ENCODE measurements around the gene TBX1. TPM values are rescaled to one million over a fixed set of nuclear protein-coding genes. Genes with fewer than 3 reads are reported as not detected.

The TBX1 gene
- total RNA-seq, 5 donors from 2014 or later (not counting 1 experiment from before 2014, with no cell fraction given), result 0.20 TPM; not detected in 4

GRCh38 chr22:19728271-19728670, 32.3 kb upstream of the TBX1 start:
- H3K4me3 Mint-ChIP-seq, result peak overlapping the region in 1 of 3 donors; percentile 37
- ATAC-seq (replicated peaks in 1 of 4), result no peak
- H3K36me3 Mint-ChIP-seq, result no peaks in the 10 kb centered on the region
- WGBS (ENCODE audit: insufficient coverage), result 73% methylated on average over 6 of the region's 6 CpGs
- DNase-seq, result no peak
- H3K27ac ChIP-seq (ENCODE audit: low read length), result no peak overlapping the region
- CTCF ChIA-PET, result no interaction called here
- H3K4me1 ChIP-seq (ENCODE audit: control insufficient read depth in 1 of 2, extremely low read depth in 1 of 2, insufficient read depth in 2 of 2, low read length in 2 of 2), result peaks cover 0 to 20% of the 10 kb centered on the region in 2 experiments
- peaks cover 6 to 15% (median 11%) of the 10 kb centered on the region in 3 donors for H3K4me1 Mint-ChIP-seq
- H3K27me3 Mint-ChIP-seq, result peaks cover 10 to 22% of the 10 kb centered on the region in 2 donors
- H3K9me3 ChIP-seq, result no peaks in the 10 kb centered on the region
- H3K4me3 ChIP-seq (ENCODE audit: control insufficient read depth in 1 of 2, extremely low read depth in 1 of 2, low read length in 1 of 2), result no peak overlapping the region
- H3K27me3 ChIP-seq (replicated peaks in 1 of 2; ENCODE audit: control insufficient read depth in 2 of 2, extremely low read depth in 1 of 2, insufficient read depth in 2 of 2, low read length in 1 of 2), result peaks cover 0 to 49% of the 10 kb centered on the region in 2 experiments
- no peaks in the 10 kb centered on the region for H3K9me3 Mint-ChIP-seq
- POLR2A ChIA-PET, result no interaction called here
- H3K27ac Mint-ChIP-seq, result no peak overlapping the region
- no peaks in the 10 kb centered on the region for H3K36me3 ChIP-seq (ENCODE audit: control insufficient read depth in 2 of 2, extremely low read depth in 1 of 2, insufficient read depth in 1 of 2, low read length in 1 of 2)

- Mint-ChIP-seq H3K27ac (no peak overlapping the region), H3K9me3 (no peaks in the 10 kb centered on the region), H3K4me3 (peak overlapping the region in 1 of 3 donors; percentile 37), H3K27me3 (peaks cover 10 to 18% of the 10 kb centered on the region in 2 donors), H3K4me1 (peaks cover 6 to 15% (median 9%) of the 10 kb centered on the region in 3 donors), H3K36me3 (no peaks in the 10 kb centered on the region)
- DNase-seq (no peak), ATAC-seq (replicated peaks in 1 of 4) (no peak)
- H3K9me3 ChIP-seq, result no peaks in the 10 kb centered on the region
- no peak overlapping the region for H3K4me3 ChIP-seq (ENCODE audit: control insufficient read depth in 1 of 2, extremely low read depth in 1 of 2, low read length in 1 of 2)
- peaks cover 0 to 16% of the 10 kb centered on the region in 2 experiments for H3K4me1 ChIP-seq (ENCODE audit: control insufficient read depth in 1 of 2, extremely low read depth in 1 of 2, insufficient read depth in 2 of 2, low read length in 2 of 2)
- CTCF ChIA-PET, result no interaction called here
- H3K27me3 ChIP-seq (replicated peaks in 1 of 2; ENCODE audit: control insufficient read depth in 2 of 2, extremely low read depth in 1 of 2, insufficient read depth in 2 of 2, low read length in 1 of 2), result peaks cover 0 to 46% of the 10 kb centered on the region in 2 experiments
- POLR2A ChIA-PET, result no interaction called here
- H3K36me3 ChIP-seq (ENCODE audit: control insufficient read depth in 2 of 2, extremely low read depth in 1 of 2, insufficient read depth in 1 of 2, low read length in 1 of 2), result no peaks in the 10 kb centered on the region
- WGBS (ENCODE audit: insufficient coverage), result 37% methylated on average over 6 of the region's 10 CpGs
- H3K27ac ChIP-seq (ENCODE audit: low read length), result no peak overlapping the region
Observed at GRCh38 chr22:19728836-19729235, 31.7 kb upstream of the TBX1 start.

- H3K36me3 Mint-ChIP-seq, result no peaks in the 10 kb centered on the region
- DNase-seq, result no peak
- no peak for ATAC-seq (replicated peaks in 1 of 4)
- no peak overlapping the region for H3K27ac Mint-ChIP-seq
- H3K4me1 Mint-ChIP-seq, result peaks cover 5 to 15% (median 8%) of the 10 kb centered on the region in 3 donors
- no peaks in the 10 kb centered on the region for H3K36me3 ChIP-seq (ENCODE audit: control insufficient read depth in 2 of 2, extremely low read depth in 1 of 2, insufficient read depth in 1 of 2, low read length in 1 of 2)
- 74% methylated on average over 2 of the region's 9 CpGs for WGBS (ENCODE audit: insufficient coverage)
- no peaks in the 10 kb centered on the region for H3K9me3 ChIP-seq
- no peak overlapping the region for H3K27ac ChIP-seq (ENCODE audit: low read length)
- CTCF ChIA-PET, result interaction anchor here in 1 of 2 donors (1.8 kb wide), 1 partner anchor 181 kb away, joined by 20 read pairs; no protein-coding TSS in a partner anchor
- POLR2A ChIA-PET, result no interaction called here
- peaks cover 0 to 13% of the 10 kb centered on the region in 2 experiments for H3K4me1 ChIP-seq (ENCODE audit: control insufficient read depth in 1 of 2, extremely low read depth in 1 of 2, insufficient read depth in 2 of 2, low read length in 2 of 2)
- H3K4me3 Mint-ChIP-seq, result no peak overlapping the region
- peaks cover 0 to 46% of the 10 kb centered on the region in 2 experiments for H3K27me3 ChIP-seq (replicated peaks in 1 of 2; ENCODE audit: control insufficient read depth in 2 of 2, extremely low read depth in 1 of 2, insufficient read depth in 2 of 2, low read length in 1 of 2)
- H3K9me3 Mint-ChIP-seq, result no peaks in the 10 kb centered on the region
- H3K4me3 ChIP-seq (ENCODE audit: control insufficient read depth in 1 of 2, extremely low read depth in 1 of 2, low read length in 1 of 2), result no peak overlapping the region
- peaks cover 10 to 17% of the 10 kb centered on the region in 2 donors for H3K27me3 Mint-ChIP-seq
Observed at GRCh38 chr22:19729507-19729906, 31.1 kb upstream of the TBX1 start.

GRCh38 chr22:19730198-19730597, 30.4 kb upstream of the TBX1 start:
- CTCF ChIA-PET, result interaction anchor here (0.6 to 1.8 kb wide), 10 partner anchors 19 to 587 kb away, joined by 3 to 20 read pairs (median 3); no protein-coding TSS in a partner anchor

GRCh38 chr22:19730655-19731360, 29.8 kb upstream of the TBX1 start:
- no peaks in the 10 kb centered on the region for H3K9me3 ChIP-seq
- H3K4me3 ChIP-seq (ENCODE audit: control insufficient read depth in 1 of 2, extremely low read depth in 1 of 2, low read length in 1 of 2), result peak overlapping the region; percentile 35 to 41
- peak; percentile 52 to 89 (median 81) for DNase-seq
- Mint-ChIP-seq H3K4me1 (peaks cover 2 to 6% (median 3%) of the 10 kb centered on the region in 3 donors), H3K4me3 (peak overlapping the region; percentile 69 to 80 (median 69)), H3K9me3 (no peaks in the 10 kb centered on the region), H3K27ac (no peak overlapping the region), H3K27me3 (peaks cover 0 to 6% of the 10 kb centered on the region in 2 donors), H3K36me3 (no peaks in the 10 kb centered on the region)
- peaks cover 0 to 35% of the 10 kb centered on the region in 2 experiments for H3K27me3 ChIP-seq (replicated peaks in 1 of 2; ENCODE audit: control insufficient read depth in 2 of 2, extremely low read depth in 1 of 2, insufficient read depth in 2 of 2, low read length in 1 of 2)
- ATAC-seq (replicated peaks in 1 of 4), result peak; percentile 87 to 92 (median 91)
- no peak overlapping the region for H3K27ac ChIP-seq (ENCODE audit: low read length)
- WGBS (ENCODE audit: insufficient coverage), result 5% methylated on average over 48 of the region's 48 CpGs
- H3K4me1 ChIP-seq (ENCODE audit: control insufficient read depth in 1 of 2, extremely low read depth in 1 of 2, insufficient read depth in 2 of 2, low read length in 2 of 2), result peaks cover 0 to 13% of the 10 kb centered on the region in 2 experiments
- ChIA-PET CTCF (interaction anchor here (0.6 to 1.8 kb wide), 10 partner anchors 18 to 292 kb away, joined by 3 to 20 read pairs (median 3); no protein-coding TSS in a partner anchor), POLR2A (no interaction called here)
- H3K36me3 ChIP-seq (ENCODE audit: control insufficient read depth in 2 of 2, extremely low read depth in 1 of 2, insufficient read depth in 1 of 2, low read length in 1 of 2), result no peaks in the 10 kb centered on the region

More at GRCh38 chr22:19730198-19730597, 30.4 kb upstream of the TBX1 start:
- no peaks in the 10 kb centered on the region for H3K36me3 ChIP-seq (ENCODE audit: control insufficient read depth in 2 of 2, extremely low read depth in 1 of 2, insufficient read depth in 1 of 2, low read length in 1 of 2)
- H3K4me3 Mint-ChIP-seq, result peak overlapping the region in 1 of 3 donors; percentile 69
- H3K4me3 ChIP-seq (ENCODE audit: control insufficient read depth in 1 of 2, extremely low read depth in 1 of 2, low read length in 1 of 2), result no peak overlapping the region
- H3K9me3 ChIP-seq, result no peaks in the 10 kb centered on the region
- 95% methylated on average over 8 of the region's 8 CpGs for WGBS (ENCODE audit: insufficient coverage)
- DNase-seq (no peak), ATAC-seq (replicated peaks in 1 of 4) (peak in 3 of 4 experiments; percentile 3 to 19 (median 8))
- H3K27me3 ChIP-seq (replicated peaks in 1 of 2; ENCODE audit: control insufficient read depth in 2 of 2, extremely low read depth in 1 of 2, insufficient read depth in 2 of 2, low read length in 1 of 2), result peaks cover 0 to 39% of the 10 kb centered on the region in 2 experiments
- POLR2A ChIA-PET, result no interaction called here
- no peaks in the 10 kb centered on the region for H3K36me3 Mint-ChIP-seq
- H3K9me3 Mint-ChIP-seq, result no peaks in the 10 kb centered on the region
- H3K4me1 ChIP-seq (ENCODE audit: control insufficient read depth in 1 of 2, extremely low read depth in 1 of 2, insufficient read depth in 2 of 2, low read length in 2 of 2), result peaks cover 0 to 13% of the 10 kb centered on the region in 2 experiments
- H3K4me1 Mint-ChIP-seq, result peaks cover 2 to 9% (median 3%) of the 10 kb centered on the region in 3 donors
- peaks cover 3 to 10% of the 10 kb centered on the region in 2 donors for H3K27me3 Mint-ChIP-seq
- H3K27ac ChIP-seq (ENCODE audit: low read length), result no peak overlapping the region
- no peak overlapping the region for H3K27ac Mint-ChIP-seq

- peak overlapping the region in 2 of 3 donors; percentile 39 to 69 for H3K4me3 Mint-ChIP-seq
Observed at GRCh38 chr22:19731361-19732135, 29.0 kb upstream of the TBX1 start.

More at GRCh38 chr22:19731361-19732135, 29.0 kb upstream of the TBX1 start:
- H3K4me1 Mint-ChIP-seq, result peaks cover 2 to 6% (median 3%) of the 10 kb centered on the region in 3 donors
- DNase-seq (no peak), ATAC-seq (replicated peaks in 1 of 4) (no peak)
- no peak overlapping the region for H3K4me3 ChIP-seq (ENCODE audit: control insufficient read depth in 1 of 2, extremely low read depth in 1 of 2, low read length in 1 of 2)
- POLR2A ChIA-PET, result no interaction called here
- H3K9me3 ChIP-seq, result no peaks in the 10 kb centered on the region
- no peaks in the 10 kb centered on the region for H3K36me3 ChIP-seq (ENCODE audit: control insufficient read depth in 2 of 2, extremely low read depth in 1 of 2, insufficient read depth in 1 of 2, low read length in 1 of 2)
- H3K27me3 ChIP-seq (replicated peaks in 1 of 2; ENCODE audit: control insufficient read depth in 2 of 2, extremely low read depth in 1 of 2, insufficient read depth in 2 of 2, low read length in 1 of 2), result peaks cover 0 to 35% of the 10 kb centered on the region in 2 experiments
- CTCF ChIA-PET, result interaction anchor here (0.8 to 1.8 kb wide), 4 partner anchors 17 to 182 kb away, joined by 3 to 20 read pairs (median 6); no protein-coding TSS in a partner anchor
- peaks cover 0 to 6% of the 10 kb centered on the region in 2 donors for H3K27me3 Mint-ChIP-seq
- no peak overlapping the region for H3K27ac Mint-ChIP-seq
- WGBS (ENCODE audit: insufficient coverage), result 34% methylated on average over 3 of the region's 21 CpGs
- no peaks in the 10 kb centered on the region for H3K9me3 Mint-ChIP-seq
- peaks cover 0 to 13% of the 10 kb centered on the region in 2 experiments for H3K4me1 ChIP-seq (ENCODE audit: control insufficient read depth in 1 of 2, extremely low read depth in 1 of 2, insufficient read depth in 2 of 2, low read length in 2 of 2)
- no peak overlapping the region for H3K27ac ChIP-seq (ENCODE audit: low read length)
- no peaks in the 10 kb centered on the region for H3K36me3 Mint-ChIP-seq
